ENCODE results near the gene PTER. TPM values are rescaled to one million over a fixed set of nuclear protein-coding genes. Genes with fewer than 3 reads are reported as not detected.

PTER gene
- polyA plus RNA-seq, 3 donors: 18.1 to 25.1 (median 22.8) TPM

DNA sequence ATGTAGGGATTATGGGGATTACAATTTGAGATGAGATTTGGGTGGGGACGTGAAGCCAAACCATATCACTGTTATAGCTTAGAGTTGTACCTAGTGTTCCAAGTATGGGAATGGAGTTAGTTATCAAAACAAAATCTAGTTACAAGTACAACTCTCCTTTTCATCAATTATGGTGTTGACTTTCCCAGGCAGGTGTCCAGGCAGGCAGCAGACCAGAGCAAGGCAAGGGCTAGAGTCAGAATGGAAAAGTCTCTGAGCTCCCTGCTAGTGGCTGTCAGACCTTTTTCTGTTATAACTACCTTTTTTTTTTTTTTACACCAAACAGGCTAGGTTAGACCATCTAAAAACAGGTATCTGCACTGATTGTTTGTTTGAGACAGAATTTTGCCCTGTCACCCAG is 29.2 kb downstream of the PTER start:
- no peak for DNase-seq (ENCODE audit: low read depth in 3 of 3, low spot score in 2 of 3)

DNA sequence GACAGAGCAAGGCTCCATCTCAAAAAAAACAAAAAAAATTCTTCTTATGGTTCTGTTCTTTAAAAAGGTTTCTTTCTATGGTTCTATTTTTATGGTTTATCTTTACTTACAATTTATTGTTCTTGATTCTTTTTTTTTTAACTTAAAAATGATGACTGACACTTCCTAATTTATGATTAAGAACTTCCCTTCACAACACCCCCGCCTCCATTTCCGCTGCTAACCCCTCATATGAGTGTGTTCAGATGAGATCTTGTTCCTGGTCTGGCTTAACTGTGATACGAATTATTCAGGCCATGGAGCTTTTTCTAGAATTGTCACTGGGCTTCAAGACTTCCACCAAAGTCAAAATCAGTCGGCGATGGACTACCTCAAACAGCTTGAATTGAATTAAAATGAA is 33.9 kb downstream of the PTER start:
- no peak for DNase-seq (ENCODE audit: low read depth in 3 of 3, low spot score in 2 of 3)

DNA sequence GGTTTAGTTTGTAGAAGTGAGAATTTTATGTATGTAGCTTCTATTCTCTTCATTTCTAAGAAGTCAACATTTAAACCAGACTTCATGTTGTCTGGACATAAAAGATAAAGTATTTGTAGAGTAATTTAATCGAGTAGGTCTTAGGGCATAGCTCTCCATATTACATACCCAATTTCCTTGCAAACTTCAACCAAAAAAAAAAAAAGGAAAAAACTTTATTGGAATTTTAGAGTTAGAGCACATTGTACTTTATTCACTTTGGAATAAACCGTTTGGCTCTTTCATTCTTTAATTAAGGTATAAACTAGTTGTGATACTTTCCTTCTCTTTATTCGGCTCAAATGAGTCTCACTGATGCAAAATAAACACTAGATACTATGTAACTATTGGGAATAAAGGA is 36.0 kb downstream of the PTER start:
- DNase-seq (ENCODE audit: low read depth in 3 of 3, low spot score in 2 of 3): no peak

DNA sequence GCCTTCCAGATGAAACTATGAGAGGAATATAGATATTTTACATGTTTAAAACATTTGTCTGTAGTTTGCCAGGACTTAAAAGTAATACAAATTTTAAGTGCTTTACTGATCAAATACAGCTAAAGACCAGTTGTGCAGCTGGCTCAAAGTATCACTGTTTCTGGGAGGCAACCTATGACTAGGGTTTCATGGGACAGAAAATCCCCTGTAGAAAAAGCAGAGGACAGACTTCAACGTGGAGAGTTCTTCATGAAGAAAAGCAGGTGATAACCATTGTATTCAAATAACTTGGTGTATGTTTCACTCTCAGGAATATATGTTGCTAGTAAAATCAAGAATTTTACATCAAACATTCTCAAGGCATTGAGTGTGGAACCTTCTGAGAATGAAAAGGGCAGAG is 40.9 kb downstream of the PTER start:
- no peak for DNase-seq (ENCODE audit: low read depth in 3 of 3, low spot score in 2 of 3)

DNA sequence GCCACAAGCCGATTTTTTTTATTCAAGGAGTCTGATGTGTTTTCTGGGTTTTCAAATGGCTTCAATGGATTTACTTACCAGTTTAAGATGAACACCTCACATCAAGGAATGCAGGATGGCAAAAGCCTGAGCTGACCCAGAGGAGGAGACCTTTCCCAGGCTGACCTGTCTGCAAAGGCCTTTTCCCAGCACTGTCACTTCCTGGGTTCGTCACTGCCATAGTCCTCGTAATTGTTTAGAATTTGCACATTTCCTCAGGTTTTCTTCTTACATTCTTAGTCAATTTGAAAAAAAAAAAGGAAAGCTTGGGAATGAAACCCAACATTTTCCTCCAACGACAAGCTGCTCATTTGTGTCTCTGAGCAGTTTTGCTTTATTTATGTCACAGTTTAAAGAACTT is 42.0 kb downstream of the PTER start:
- DNase-seq (ENCODE audit: low read depth in 3 of 3, low spot score in 2 of 3): no peak

DNA sequence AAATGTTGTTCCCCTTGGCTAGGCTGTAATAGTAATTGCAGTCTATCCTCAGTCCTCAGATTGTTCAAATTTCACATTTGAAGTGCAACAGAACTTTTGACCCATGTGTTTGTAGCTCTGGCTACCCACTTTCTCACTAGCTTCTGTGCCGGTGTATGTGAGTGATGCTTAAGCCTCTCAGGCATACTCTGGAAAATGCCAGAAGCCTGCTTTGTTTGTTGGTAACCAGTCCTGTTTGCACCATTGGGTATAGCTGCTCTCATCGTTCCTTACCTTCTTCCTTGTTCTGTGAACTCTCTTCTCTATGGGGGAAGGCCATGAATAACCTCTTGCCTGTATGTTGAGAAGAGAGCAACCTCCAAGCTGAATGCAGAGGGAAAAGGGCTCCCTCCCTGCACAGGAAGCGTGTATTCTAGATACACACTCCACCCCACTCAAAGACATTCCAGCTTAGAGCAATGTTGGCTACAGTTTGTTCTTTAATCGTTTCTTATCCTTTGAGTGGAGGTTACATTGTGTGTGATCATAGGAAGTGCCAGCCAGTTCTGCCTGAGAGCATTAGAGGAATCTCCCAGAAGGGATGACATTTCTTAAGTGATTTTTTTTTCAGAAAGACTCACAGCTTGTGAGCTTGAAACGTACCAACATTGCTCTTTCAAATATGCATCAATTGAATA is 44.4 kb downstream of the PTER start:
- no peak for DNase-seq (ENCODE audit: low read depth in 3 of 3, low spot score in 2 of 3)

DNA sequence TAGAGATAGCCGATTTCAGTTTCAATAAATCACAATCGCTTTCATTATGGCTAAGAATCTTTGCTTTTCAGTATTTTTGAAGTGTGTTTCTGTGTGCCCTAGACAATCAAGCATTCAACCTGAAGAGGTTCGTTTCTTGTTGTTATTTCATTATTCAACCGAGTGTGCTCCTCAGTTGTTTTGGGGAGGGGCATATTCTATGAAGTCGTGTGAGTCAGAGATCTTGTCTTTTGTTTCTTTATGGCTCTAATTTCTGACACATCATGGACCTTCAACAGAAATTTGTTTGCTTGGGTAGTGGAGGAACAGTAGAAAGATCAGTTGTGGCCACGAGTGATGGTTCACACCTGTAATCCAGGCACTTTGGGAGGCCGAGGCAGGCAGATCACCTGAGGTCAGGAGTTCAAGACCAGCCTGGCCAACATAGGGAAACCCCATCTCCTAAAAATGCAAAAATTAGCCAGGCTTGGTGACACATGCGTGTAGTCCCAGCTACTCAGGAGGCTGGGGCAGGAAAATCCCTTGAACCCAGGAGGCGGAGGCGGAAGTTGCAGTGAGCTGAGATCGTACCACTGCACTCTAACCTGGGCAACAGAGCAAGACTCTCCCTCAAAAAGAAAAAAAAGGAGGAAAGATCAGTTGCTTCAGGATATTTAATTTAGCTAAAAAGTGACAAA is 46.6 kb downstream of the PTER start:
- no peak for DNase-seq (ENCODE audit: low read depth in 3 of 3, low spot score in 2 of 3)

DNA sequence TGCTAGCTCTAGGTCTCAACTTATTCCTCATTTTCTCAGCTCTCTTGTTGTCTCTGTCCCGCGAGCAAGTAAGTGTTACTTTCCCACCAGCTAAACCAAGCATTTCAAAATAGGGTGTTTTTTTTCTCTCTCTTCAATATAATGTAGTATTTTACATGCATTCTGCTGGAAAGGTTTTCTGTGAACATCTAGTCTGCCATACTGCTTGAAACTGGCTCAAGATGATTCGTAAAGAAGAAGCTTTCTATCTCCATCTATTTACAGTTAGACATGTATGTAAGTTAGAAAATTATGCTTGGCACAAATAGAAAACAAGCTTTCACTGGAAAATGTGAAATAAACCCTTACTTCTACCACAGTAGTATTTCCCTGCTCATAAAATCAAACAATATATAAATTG is 53.7 kb downstream of the PTER start:
- DNase-seq (ENCODE audit: low read depth in 3 of 3, low spot score in 2 of 3): no peak

DNA sequence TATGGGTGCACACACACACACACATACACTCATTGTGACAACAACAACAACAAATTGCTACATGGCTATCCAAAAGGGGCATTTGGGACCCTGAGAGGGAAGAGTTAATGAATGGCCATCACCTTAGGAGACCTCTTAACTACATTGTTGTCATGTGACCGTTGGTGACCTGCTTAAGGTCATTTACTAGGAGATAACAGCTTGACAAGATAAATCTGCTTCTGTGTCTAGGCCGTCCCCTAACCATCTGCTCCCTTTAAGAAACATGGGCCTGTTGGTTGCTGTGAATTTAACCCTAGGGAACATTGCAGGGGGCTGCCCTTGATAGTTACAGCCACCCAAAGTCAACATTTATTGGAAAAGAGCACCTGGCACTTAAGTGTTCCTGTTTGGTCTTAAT is 55.1 kb downstream of the PTER start:
- no peak for DNase-seq (ENCODE audit: low read depth in 3 of 3, low spot score in 2 of 3)

DNA sequence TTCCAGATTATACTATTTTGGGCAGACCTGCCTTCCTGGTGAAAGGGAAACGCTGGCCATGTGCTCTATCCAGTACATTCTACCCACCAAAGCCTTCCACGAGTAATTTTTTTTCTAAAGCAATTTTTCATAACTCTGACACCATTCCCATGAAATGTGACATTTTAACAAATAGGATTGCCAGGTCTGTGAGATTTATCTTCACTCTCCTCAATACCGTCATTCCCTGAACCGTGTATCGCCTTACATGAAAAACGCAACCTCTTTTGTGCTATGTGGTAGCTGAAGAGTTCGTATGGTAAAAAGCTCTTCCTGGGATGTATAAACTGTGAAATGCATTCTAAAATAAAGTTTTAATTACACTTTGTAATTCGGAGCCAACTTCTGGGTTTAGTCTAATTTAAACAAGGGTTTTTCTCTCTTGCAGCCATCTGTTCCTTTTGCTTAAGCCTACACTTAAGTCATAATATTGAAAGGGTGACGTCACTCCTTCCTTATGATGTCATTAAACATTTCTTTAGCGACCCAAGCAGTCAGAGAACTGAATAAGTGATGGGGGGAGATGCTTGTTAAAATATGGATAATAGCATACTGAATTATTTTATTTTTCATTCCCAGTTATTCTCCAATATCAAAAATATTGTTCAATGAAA is 57.2 kb downstream of the PTER start:
- DNase-seq (ENCODE audit: low read depth in 3 of 3, low spot score in 2 of 3): no peak

DNA sequence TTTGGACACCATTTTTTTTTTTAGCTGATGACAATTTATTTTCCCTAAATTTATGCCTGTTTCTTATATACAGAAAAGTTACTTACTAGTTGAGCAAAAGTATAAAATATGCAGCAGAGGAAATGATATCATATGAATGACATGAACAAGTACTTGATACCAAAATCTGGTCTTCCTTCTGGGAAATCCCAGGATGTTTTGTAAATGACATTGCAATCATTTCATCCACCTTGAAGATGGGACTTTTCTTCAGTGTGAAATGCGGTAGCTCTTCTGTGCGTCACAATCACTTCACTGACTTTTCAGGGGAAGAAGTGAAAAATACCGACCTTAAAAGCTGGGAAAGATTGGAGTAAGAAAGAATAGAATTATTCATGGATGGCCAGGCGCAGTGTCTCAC is 61.1 kb downstream of the PTER start:
- no peak for DNase-seq (ENCODE audit: low read depth in 3 of 3, low spot score in 2 of 3)

DNA sequence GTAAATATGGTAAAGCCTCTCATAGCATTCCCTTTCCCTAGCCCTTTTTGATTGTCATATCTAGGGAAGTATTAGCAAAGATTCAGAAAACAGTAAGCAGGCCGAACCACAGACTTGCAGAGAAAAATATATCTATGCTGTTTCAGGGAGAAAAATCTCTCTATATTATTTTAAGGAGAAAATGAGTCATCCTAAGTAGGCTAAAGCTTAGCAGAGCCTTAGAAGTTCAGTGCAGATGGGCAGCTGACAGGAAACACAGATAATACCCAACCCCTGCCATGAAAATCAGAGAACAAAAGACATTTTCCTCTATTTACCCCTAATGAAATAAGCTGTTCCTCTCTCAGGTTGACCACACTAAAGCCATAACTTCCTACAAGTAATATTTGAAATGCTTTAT is 68.4 kb downstream of the PTER start:
- DNase-seq (ENCODE audit: low read depth in 3 of 3, low spot score in 2 of 3): no peak

DNA sequence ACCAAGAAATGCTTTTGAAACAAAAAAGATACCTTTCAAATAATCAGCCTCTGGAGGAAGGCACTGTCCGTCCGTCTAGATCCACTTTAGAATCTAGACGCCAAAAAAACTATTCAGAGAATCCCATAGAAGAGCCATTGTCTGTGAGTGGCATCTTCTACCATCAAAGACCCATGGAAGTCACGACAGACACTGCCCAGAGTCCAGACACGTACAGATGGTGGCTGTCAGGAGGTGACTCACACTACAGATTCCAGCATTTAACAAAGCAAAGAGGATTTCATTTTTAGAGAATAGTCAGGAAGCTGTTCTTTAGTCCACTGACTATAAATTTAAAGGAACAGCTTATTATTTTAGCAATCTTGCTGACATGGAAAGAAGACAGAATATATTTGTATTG is 73.2 kb downstream of the PTER start:
- DNase-seq (ENCODE audit: low read depth in 3 of 3, low spot score in 2 of 3): no peak

DNA sequence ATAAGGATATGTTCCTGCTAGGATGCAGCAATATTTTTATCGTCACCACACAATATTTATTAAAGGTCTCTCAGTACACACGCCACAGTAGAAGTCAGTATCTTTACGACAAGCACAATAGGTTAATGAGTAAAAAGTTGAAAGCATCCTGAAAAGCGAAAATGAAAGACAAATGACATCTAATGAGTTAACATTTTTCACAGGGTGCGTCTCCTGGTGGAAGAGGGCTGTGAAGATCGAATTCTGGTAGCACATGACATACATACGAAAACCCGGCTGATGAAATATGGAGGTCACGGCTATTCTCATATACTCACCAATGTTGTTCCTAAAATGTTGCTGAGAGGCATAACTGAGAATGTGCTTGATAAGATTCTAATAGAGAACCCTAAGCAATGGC is 74.0 kb downstream of the PTER start:
- DNase-seq (ENCODE audit: low read depth in 3 of 3, low spot score in 2 of 3): no peak

DNA sequence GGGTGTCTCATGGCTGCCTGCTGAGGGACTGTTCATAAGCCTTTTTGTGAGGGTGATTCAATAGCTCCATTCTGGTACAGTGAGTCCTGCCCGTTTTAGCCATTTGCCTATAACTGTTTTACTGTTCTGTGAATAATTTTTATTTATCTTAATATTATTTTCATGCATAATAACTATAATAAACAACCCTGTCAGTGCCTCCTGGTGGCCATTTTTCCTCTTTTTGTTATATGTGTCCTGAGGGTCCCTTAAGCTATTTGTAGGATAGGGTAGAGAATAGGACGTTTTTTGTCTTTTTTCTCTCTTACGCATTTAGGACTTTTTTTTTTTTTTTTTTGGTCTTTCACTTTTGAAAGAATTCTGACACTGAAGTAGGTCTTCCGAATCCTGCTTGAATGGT is 82.0 kb downstream of the PTER start:
- DNase-seq (ENCODE audit: low read depth in 3 of 3, low spot score in 2 of 3): no peak

DNA sequence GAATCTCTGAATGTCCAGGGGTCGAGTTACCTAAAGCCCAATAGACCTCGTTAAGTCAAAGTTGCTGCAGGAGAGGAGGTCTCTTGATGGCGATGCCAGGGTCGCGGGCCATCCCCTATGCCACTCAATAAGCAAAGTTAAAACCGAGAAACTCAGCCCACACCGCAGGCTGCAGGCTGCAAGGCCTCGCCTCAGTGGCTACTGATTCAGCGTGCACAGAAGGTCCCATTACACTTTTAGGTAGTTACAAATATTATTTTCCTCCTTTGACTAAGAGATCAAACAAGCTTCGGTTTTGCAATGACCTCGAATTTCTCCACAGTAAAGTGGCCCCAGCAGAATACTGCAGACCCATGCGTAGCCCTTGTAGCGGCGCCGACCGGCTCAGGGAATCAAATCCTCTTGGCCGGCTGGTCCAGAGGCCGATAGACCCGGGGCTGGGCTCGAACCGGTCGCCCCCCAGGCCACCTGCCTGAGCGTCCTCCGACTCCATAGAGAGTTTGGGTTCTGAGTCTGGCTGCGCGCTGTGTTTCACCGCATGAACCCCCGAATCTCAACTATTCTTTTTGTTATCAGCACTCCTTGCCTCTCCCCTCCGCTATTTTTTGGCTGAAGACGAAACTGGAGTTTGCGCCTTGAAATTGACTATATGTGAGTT is 82.6 kb downstream of the PTER start:
- no peak for DNase-seq (ENCODE audit: low read depth in 3 of 3, low spot score in 2 of 3)

DNA sequence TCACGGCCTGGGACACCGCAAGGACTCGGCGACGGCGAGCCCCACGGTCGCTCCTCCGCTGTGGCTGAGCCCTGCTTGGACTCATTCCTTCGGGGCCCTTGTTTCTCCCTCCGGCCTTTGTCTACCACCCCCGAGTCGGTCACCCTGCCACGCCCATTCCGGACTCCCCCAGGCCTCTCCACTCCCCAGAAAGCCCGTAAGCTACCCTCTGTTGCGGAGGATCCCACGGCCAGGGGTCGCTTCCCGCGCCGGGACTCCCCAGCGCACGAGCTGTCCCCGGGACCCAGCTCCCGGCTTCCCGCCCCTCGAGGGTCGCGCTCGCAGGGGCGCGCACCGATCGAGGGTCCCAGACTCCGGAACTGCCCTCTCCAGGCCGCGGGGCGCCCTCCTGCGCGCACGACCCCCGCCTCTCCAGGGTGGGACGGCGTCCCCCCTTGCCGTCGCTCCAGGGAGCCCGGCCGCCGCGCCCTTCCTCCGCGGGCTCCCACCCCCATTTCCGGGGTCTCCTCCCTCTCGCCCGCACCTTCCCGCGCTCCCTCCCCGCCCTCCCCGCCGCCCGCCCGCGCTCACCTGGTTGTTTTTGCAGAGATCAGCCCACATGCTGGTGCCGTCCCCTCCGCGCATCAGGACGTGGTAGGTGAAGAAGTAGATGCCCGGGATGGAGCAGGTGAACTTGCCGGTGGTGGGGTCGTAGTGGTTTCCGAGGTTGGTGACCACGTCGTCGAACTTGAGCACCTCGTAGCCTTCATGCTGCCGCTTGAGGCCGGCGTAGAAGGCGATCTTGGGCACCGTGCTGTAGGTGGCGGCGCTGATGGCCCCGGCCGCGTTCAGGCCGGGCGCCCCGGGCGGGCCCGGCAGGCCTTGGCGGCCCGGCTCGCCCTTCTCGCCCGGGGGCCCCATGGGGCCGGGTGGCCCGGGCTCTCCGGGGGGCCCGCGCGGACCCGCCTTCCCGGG is 83.4 kb downstream of the PTER start:
- no peak for DNase-seq (ENCODE audit: low read depth in 3 of 3, low spot score in 2 of 3)

DNA sequence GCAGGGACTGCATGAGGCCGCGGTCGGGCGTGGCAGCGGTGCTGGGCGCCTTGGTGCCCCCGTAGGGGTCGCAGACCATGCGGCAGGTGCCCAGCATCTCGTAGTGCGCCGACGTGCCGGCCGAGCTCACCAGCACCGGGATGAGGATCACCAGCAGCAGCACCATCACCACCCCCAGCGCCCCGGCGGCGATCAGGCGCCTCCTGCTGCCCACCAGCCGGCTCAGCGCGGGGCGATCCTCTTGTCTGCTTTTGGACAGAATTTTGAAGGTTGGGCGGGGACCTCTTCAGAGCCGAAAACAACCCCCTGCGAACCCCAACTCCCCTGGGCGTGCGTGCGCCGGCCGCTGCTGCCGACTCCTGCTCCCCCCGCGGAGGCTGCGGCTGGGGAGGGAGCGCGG is 84.1 kb downstream of the PTER start:
- no peak for DNase-seq (ENCODE audit: low read depth in 3 of 3, low spot score in 2 of 3)

DNA sequence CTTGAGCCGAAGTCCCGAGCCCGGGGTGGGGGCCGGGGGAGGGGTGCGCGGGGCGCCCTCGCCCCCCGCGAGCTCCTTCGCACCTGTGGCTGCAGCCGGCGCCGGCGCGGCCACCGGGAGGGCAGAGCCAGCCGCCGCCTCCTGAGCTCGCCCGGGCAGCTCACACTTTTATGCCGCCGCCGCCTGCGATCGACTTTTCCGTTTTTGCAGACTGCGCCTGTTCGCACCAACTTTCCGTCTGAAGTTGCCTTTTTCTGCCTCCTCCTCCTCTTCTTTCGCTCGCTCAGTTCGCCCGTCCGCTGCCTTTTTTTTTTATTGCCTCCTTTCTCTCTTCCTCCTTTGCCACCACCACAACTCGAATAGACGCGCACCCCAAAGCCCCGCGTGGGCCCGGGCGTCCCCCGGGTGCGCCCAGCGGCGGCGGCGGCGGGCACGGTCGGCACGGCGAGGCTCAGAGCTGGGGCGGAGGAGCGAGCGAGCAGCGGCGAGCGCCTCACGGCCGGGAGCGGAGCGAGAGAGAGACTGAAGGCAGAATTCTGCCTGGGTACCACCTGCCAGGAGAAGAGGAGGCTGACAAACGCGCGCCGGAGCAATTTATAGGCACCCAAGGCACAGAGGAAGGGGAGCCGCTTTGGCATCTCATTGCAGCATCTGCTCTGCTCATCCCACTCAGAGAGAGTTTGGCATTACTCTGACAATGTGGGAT is 84.7 kb downstream of the PTER start, which contains the start of gene C1QL3:
Gene C1QL3 (minus strand): TSS at position 569 of the 706 bp plus-strand sequence. CDS start 814 bp downstream, outside the sequence.
- no peak for DNase-seq (ENCODE audit: low read depth in 3 of 3, low spot score in 2 of 3)

DNA sequence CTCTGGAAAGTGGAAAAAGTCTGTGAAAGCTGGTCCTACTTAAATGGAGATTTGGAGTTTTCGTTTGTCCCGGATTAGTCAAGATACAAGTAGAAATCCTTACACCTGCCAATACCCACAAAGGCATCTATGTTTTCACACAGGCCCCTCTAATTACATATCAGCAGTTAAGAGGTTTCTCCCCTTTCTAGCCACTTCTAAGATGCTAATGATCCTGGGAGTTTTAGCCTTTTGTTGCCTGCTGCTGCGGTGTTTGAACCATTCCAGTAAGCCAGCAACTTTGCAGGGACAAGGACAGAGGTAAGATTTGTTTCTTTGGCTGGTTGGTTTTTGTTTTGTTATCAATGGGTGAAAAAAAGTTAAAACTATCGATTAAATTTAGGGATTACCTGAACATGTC is 90.6 kb downstream of the PTER start:
- DNase-seq (ENCODE audit: low read depth in 3 of 3, low spot score in 2 of 3): no peak

All from right renal cortex interstitium (tissue), 3 donors.